HG03432 (cell line): Measurements from ENCODE around the gene ZNF467.

Experiments
- ATAC-seq: cut with Tn5 transposase; IDR thresholded peaks from one replicate; pipeline ENCODE4 v1.9.1; 2021; ENCODE audit warnings: mild to moderate bottlenecking, moderate library complexity; ENCODE audit not compliant: unreplicated experiment

ZNF467 gene

GRCh38 chr7:149751043-149751775 lies 22.2 kb downstream of the ZNF467 start:
- ATAC-seq = no peak

DNA sequence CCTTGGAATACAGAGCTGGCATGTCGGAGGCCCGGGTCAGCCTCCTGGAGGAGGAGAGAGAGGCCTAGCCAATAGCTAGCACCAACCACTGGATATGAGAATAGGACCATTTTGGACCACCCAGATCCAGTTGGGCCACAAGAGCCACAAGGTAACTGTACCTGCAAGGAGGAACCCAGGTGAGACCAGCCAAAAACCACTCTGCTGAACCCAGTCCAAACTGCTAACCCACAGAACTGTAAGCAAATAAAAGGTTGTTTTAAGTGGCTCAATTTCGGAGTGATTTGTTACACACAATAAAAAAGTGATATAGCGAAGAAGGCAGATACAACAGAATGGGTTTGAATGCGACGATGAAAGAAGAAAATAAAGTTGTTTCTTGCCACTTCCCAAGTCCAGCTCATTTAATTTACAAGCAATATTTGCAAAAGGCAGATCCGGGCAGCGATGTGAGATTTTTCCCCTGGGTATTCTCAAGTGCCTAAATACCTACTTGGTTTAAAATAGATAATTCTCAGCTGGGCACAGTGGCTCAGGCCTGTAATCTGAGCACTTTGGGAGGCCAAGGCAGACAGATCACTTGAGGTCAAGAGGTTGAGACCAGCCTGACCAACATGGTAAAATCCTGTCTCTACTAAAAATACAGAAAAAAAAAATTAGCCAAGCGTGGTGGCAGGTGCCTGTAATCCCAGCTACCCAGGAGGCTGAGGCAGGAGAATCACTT lies 23.1 kb downstream of the ZNF467 start:
- ATAC-seq = no peak

GRCh38 chr7:149748076-149748874 lies 25.1 kb downstream of the ZNF467 start:
- ATAC-seq = no peak

GRCh38 chr7:149743476-149744255 lies 29.7 kb downstream of the ZNF467 start:
- ATAC-seq = no peak

DNA sequence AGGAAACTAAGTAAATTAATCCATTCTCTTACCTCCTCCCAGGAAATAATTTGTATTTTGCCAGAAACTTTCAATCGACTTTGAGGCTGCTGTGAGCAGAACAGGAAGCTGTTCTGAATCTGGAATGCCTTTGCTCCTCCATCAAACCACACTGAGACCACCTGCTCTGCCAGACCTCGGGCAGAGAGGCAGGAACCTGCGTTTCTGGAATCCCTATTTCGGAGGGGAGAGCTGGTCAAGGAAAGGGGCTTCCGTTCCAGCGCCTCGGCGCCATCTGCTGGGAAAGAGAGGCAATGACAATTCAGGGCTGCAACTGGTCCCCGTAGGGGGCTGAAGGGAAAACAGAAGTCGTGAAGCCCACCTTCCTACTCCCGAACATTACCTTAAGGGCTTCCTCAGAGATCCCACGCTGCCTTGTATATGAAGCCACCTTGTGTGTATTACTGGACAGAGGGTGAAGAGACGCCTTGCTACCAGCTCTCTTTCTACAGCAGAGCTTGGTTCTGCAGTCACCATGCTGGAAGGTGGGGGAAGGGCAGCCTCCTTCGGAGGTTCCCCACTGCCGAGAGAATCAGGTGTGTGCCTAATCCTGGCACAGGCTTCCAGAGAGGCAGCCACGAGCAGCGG lies 31.2 kb downstream of the ZNF467 start:
- peak; percentile 82 for ATAC-seq

DNA sequence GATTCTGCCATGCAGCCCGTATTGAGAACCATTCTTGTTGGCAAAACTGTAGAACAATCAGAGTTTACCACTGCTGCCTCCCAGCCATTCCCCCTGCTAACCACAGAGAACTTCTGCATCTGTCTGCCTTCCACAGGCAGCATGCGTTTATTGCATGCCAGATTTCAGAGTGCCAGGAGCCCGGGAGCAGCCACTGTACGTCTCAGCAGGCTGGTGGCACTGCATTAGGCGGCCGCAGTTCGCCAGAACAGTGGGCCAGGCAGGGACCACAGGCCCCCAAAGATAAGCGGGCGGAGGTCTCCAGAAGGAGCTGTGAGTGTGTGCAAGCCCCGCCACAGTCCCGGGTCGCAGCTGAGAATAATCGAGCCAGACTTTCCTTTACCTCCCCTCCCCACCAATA lies 31.8 kb downstream of the ZNF467 start:
- ATAC-seq = peak; percentile 32

DNA sequence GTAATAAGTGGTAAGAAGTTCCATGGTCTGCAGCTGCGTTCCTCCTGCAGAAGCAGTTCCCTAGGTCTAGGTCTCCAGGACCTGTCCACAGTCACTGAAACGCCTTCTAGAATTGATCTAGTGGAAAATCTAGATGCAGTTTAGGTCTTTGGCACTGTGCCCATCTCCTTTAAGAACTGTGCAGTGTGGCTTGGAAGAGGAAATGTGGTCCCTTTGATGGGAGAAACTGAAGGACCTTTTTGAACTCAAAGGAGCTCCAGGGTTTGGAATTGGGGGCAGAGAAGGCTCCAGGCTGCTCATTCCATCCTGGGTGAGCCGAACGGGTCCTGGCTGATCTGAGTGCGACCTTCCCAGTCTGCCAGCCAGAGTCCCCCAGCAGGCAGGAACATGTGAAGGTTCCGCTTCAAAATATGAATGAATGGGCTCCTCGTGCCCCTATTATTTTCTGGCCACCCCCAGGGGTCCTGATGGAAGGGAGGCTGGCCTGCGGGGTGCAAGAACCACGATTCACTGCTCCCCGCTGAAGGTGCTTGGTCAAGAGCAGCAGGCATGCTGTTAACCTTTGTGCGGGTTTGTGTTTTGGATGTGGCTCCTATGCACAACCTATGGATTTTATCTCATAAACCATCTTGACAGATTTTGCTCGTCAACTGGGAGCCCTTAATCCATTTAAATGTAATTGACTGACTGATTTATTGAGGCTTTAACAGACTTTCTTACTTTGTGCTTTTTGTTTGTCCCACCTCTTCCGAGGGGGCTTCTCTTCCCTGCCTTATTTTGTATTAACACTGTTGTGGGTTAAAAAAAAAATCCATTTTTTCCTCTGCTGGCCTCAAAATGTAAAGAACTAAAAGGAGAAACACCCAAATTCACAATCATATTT lies 36.7 kb downstream of the ZNF467 start:
- ATAC-seq = no peak

DNA sequence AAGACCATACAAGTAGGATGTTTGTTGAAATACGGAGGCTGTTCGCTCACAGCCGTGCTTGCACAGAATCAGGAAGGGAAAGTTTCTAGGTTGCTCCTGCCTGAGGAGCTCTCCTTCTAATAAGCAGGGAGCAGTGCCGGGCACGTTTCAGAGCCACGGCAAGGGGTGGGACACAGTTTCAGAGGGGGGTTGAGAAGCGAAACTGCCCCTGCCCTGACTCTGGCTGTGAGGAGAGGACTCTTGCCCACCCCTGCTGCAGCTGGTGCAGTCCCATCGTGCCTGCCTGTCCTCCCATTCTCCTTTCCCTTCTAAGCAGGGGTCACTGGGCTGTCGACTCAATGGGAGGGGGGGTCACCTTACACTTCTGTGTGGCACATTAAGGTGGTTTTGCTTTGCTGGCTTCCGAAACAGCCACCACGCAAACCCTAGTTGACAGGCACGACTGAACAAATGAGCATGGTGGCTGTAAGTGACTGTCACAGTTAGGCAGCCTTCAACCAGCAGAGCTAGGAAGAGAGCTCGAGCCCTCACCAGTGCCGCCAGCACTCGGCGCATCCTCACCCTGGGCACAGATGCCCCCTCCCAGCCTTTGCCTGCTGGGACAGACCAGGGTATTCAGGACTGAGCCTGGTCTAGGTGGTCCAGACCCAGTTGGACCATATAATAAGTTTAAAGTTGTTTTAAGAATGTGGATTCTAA lies 37.5 kb downstream of the ZNF467 start:
- no peak for ATAC-seq

DNA sequence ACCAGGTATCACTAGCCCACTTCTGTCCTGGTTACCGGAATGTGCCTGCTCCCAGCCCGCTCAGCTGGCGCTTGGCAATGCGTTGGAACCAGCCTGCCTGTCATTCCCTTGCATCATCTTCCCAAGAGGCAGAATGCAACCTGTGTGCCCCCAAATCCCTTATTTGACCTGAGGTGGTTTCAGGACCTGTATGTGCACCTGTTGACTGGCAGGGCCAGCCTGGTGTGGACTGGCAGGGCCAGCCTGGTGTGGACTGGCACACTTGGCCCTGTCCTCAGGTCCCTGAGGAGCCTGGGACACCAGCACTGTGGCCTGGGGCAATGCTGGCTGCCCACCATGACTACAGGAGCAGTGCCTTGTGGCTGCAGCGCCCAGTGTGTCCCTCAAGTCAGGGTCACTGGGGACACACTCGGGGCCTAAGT lies 38.2 kb downstream of the ZNF467 start:
- ATAC-seq = no peak

DNA sequence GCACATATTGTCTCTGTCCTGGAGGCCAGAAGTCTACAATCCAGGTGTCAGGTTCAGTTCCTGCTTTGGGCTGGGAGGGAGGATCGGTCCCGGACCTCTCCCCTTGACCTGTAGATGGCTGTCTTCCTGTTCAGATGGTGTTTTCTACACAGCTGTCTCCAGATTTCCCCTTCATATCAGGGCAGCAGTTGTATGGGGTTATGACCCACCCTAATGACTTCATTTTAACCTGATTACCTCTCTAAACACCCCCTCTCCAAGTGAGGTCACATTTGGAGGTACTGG lies 38.7 kb downstream of the ZNF467 start:
- ATAC-seq = no peak

- no peak for ATAC-seq
These were observed 39.2 kb downstream of the ZNF467 start for GRCh38 chr7:149733924-149734790.

DNA sequence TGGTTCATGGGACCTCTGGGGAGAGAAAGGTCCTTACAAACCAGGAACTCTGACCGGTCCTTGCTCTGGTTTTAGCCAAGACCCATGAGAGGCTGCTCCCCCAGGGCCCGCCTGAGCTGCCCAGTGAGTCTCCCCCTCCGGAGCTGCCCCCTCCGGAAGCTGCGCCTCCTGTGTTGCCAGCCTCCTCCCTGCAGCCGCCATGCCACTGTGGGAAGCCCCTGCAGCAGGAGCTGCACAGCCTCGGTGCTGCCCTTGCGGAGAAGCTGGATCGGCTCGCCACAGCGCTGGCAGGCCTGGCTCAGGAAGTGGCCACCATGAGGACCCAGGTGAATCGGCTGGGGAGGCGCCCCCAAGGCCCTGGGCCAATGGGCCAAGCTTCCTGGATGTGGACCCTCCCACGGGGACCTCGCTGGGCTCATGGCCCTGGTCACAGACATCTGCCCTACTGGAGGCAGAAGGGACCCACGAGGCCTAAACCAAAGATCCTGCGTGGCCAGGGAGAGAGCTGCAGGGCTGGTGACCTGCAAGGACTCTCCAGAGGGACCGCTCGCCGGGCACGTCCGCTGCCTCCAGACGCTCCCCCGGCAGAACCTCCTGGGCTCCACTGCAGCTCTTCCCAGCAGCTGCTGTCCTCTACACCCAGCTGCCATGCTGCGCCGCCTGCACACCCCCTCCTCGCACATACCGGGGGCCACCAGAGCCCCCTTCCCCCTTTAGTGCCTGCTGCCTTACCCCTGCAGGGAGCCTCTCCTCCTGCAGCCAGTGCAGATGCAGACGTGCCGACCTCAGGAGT lies 40.1 kb downstream of the ZNF467 start:
- no peak for ATAC-seq

DNA sequence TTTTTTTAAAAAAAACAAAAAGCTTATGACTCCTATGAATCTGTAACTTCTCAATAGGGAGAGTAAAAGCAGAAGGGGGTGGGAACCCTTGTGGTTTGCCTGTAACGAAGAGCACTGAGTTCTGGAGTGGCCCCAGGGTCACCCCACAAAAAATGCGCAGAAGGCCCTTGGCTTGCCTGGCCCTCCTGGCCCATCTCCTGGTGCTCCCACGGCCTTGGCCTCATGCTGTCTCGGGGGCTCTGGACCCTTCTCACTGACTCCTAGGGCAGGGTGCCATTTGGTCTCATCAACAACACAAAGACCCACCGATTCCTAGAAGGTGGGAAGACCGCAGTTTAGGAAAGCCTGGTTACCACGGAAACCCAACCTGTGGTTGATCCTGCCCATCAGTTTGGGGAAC lies 40.8 kb downstream of the ZNF467 start:
- ATAC-seq = no peak

DNA sequence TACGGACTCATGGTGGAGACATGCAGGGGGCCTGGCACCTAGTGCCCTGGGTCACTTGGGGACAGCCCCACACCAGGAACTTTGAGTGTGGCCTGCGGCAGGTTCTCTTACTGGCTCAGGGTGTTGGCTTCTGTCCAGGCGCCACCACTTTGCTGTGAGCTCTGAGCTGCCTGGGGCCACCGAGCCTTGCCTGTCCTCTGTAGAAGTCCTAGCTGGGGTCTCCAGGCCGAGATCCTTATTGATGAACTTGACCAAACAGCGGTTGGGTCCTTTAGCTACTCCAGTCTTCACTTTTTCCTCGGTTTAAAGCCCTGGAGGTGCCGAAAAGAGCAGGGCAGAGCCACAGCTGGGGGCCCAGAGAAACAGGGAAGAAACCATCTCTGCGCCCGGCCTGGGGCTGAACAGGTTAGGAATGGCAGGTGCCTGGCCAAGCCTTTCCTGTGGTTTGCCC lies 41.3 kb downstream of the ZNF467 start:
- no peak for ATAC-seq

GRCh38 chr7:149731207-149731955 lies 42.0 kb downstream of the ZNF467 start:
- no peak for ATAC-seq

DNA sequence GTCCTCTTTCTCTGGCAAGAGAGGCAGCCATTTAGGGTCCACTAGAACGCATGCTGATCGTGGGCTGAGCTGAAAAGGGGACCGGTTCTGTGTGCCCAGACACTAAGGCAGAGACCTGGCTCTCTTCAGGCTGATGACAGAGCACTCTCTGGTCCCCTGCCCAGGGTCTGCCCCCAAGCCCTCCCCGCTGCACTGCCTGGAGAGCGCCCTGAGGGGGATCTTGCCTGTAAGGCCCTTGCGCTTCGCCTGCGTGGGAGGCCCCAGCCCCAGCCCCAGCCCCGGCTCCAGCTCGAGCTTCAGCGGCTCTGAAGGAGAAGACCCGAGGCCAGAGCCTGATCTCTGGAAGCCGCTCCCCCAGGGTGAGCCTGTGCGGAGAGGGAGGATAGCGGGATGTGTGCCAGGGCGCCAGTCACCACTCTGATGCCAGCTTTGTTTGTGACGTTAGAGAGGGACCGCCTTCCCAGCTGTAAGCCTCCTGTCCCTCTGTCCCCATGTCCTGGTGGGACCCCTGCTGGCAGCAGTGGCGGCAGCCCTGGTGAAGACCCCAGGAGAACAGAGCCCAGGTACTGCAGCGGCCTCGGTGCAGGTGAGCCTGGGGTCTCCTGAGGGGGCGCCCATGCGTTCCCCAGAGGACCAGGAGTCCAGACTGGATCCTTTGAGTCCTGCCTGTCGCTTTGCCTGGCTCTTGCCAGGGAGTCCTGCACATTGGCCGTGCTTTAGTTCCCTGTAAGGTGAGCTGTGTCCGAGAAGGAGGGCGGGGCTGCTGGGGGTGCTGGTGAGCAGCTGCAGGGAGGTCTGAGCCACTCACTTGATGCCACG lies 43.2 kb downstream of the ZNF467 start:
- no peak for ATAC-seq
